ENCODE measurements around the gene SPIRE2.

Gene SPIRE2

DNA sequence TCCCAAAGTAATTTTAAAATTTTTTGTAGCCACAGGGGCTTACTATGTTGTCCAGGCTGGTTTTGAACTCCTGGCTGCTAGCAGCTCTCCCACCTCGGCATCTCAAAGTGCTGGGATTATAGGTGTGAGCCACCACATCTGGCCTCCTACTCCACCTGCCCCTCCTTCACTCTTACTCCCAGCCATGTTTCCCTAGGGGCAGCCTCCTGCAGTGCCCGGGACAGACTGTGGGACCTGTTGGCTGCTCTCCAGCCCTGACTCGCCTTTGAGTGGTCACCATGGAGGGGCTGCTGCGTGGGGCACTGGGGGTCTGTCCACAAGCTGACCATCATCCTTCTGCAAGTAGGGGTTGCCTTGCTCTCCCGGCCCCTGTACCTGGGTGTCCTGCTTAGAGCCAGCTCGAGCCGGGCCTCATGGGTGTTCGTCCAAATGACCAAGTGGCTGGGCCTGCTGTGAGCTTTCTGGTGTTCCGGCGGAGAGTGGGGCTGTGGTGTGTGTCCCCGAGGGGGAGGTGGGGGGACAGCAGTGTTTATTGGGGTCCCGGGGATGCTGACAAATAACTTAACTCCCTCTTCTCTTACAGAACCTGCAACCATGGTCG, 16.6 kb downstream of the SPIRE2 start:
- no peak overlapping the region for H2AFZ ChIP-seq (ENCODE audit: low read depth, low read length)
- H3K4me2 ChIP-seq (ENCODE audit: low read length) = peak overlapping the region; percentile 25
- H4K20me1 ChIP-seq (ENCODE audit: insufficient read depth, low read length) = no peaks in the 10 kb centered on the region
- TF ChIP-seq EZH2phosphoT487 (IDR thresholded peaks at IDR 0.05; ENCODE audit: low read depth) = no peak
- TF ChIP-seq, protein P1, sequence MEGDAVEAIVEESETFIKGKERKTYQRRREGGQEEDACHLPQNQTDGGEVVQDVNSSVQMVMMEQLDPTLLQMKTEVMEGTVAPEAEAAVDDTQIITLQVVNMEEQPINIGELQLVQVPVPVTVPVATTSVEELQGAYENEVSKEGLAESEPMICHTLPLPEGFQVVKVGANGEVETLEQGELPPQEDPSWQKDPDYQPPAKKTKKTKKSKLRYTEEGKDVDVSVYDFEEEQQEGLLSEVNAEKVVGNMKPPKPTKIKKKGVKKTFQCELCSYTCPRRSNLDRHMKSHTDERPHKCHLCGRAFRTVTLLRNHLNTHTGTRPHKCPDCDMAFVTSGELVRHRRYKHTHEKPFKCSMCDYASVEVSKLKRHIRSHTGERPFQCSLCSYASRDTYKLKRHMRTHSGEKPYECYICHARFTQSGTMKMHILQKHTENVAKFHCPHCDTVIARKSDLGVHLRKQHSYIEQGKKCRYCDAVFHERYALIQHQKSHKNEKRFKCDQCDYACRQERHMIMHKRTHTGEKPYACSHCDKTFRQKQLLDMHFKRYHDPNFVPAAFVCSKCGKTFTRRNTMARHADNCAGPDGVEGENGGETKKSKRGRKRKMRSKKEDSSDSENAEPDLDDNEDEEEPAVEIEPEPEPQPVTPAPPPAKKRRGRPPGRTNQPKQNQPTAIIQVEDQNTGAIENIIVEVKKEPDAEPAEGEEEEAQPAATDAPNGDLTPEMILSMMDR (IDR thresholded peaks at IDR 0.05; ENCODE audit: low read depth, low read length) = no peak
- no peaks in the 10 kb centered on the region for H3K9me3 ChIP-seq (ENCODE audit: insufficient read depth, low read length)
- H3K27me3 ChIP-seq (ENCODE audit: low read depth, low read length) = peaks cover 23% of the 10 kb centered on the region
- H3K27ac ChIP-seq (ENCODE audit: low read length) = no peak overlapping the region
- H3K4me1 ChIP-seq (ENCODE audit: low read length) = peaks cover 7% of the 10 kb centered on the region; the same call in 1 of the 2 replicates
- H3K79me2 ChIP-seq (ENCODE audit: low read length) = no peaks in the 10 kb centered on the region
- H3K36me3 ChIP-seq (replicated peaks; ENCODE audit: low read depth, low read length) = no peaks in the 10 kb centered on the region
- no peak overlapping the region for H3K4me3 ChIP-seq (ENCODE audit: low read length)
- no peak overlapping the region for H3K9ac ChIP-seq (ENCODE audit: low read length)

- Histone ChIP-seq H3K4me3 (ENCODE audit: low read length) (0 out of 2 replicates have a peak overlapping the region, but pooled peaks have one; percentile 21), H4K20me1 (ENCODE audit: insufficient read depth, low read length) (no peaks in the 10 kb centered on the region), H3K4me1 (ENCODE audit: low read length) (peaks cover 5% of the 10 kb centered on the region; the same call in 1 of the 2 replicates), H3K27me3 (ENCODE audit: low read depth, low read length) (peaks cover 23% of the 10 kb centered on the region), H3K27ac (ENCODE audit: low read length) (no peak overlapping the region), H3K9me3 (ENCODE audit: insufficient read depth, low read length) (no peaks in the 10 kb centered on the region), H3K79me2 (ENCODE audit: low read length) (no peaks in the 10 kb centered on the region), H3K4me2 (ENCODE audit: low read length) (peak overlapping the region; percentile 25), H3K9ac (ENCODE audit: low read length) (no peak overlapping the region), H3K36me3 (replicated peaks; ENCODE audit: low read depth, low read length) (no peaks in the 10 kb centered on the region), H2AFZ (ENCODE audit: low read depth, low read length) (no peak overlapping the region)
- TF ChIP-seq, protein P1 (IDR thresholded peaks at IDR 0.05; ENCODE audit: low read depth, low read length) = peak; percentile 15; the same call in 1 of the 2 replicates
- TF ChIP-seq EZH2phosphoT487 (IDR thresholded peaks at IDR 0.05; ENCODE audit: low read depth) = no peak
These were observed 17.1 kb downstream of the SPIRE2 start for GRCh38 chr16:89845417-89845816.

DNA sequence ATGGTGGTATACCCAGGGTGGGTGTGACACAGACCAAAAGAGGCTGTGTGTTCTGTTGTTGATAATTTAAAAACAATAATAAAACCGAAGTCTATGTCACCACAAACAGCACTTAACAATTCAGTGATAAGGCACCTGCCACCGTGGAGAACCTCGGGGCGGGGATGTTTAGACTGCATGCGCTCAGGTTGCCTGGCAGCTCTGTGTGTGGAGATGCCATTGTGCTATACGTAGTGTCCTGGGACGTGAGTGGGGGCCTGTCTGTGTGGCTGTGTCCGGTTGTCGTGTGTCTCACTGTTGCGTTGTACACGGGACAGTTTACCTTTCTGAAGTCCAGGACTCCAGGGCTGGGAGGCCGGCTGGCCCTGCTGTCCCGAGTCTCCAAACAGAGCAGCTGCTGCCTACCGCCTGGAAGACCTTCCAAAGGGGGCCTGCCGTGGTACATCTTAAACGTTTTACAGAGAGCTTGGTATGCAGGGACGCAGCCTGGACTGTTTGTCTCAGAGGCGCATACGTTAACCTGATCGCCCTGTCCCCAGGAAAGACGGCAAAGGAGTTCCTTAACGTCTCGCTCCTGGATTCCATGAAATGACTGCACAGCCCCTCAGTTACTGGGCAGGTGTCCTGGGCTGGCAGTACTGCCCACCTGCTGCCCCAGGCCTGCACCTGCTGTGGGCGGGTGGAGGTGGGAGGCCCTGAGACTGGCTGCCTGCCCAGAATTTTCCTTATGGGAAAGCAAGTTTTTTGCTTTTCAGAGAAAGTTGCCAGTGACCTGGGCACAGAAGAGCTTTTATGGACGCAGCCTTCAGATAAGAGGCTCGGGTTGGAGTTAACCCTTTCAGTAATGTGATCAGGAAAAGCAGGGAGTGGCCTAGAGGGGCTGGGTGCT, 19.0 kb downstream of the SPIRE2 start:
- TF ChIP-seq, protein P1 (IDR thresholded peaks at IDR 0.05; ENCODE audit: low read depth, low read length) = no peak
- TF ChIP-seq EZH2phosphoT487 (IDR thresholded peaks at IDR 0.05; ENCODE audit: low read depth) = no peak
- no peak overlapping the region for H3K27ac ChIP-seq (ENCODE audit: low read length)
- no peaks in the 10 kb centered on the region for H3K79me2 ChIP-seq (ENCODE audit: low read length)
- no peaks in the 10 kb centered on the region for H3K9me3 ChIP-seq (ENCODE audit: insufficient read depth, low read length)
- no peak overlapping the region for H2AFZ ChIP-seq (ENCODE audit: low read depth, low read length)
- peaks cover 5% of the 10 kb centered on the region; the same call in 1 of the 2 replicates for H3K4me1 ChIP-seq (ENCODE audit: low read length)
- peaks cover 19% of the 10 kb centered on the region for H3K27me3 ChIP-seq (ENCODE audit: low read depth, low read length)
- no peak overlapping the region for H3K4me3 ChIP-seq (ENCODE audit: low read length)
- H3K36me3 ChIP-seq (replicated peaks; ENCODE audit: low read depth, low read length) = no peaks in the 10 kb centered on the region
- no peak overlapping the region for H3K4me2 ChIP-seq (ENCODE audit: low read length)
- H3K9ac ChIP-seq (ENCODE audit: low read length) = no peak overlapping the region
- H4K20me1 ChIP-seq (ENCODE audit: insufficient read depth, low read length) = no peaks in the 10 kb centered on the region

DNA sequence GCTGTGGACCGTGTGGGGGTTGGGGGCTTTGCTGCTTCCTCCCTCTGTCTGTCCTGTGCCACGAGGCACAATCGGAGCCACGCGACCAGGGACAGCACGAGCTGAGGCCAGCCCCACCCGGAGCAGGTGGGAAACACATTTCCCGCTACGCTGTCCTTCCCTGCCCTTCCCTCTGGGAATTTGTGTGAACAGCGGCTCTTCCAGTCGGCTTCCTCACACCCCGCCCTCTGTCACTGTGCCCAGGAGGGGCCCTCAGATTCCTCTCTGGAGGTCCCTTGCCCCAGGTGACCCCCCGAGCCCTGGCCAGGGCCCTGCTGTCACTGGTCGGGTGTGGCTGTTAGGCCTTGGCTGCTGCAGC, 19.6 kb downstream of the SPIRE2 start:
- Histone ChIP-seq H4K20me1 (ENCODE audit: insufficient read depth, low read length) (no peaks in the 10 kb centered on the region), H3K27ac (ENCODE audit: low read length) (no peak overlapping the region), H3K9ac (ENCODE audit: low read length) (no peak overlapping the region), H3K27me3 (ENCODE audit: low read depth, low read length) (peaks cover 14% of the 10 kb centered on the region), H3K36me3 (replicated peaks; ENCODE audit: low read depth, low read length) (no peaks in the 10 kb centered on the region), H3K79me2 (ENCODE audit: low read length) (no peaks in the 10 kb centered on the region), H3K4me1 (ENCODE audit: low read length) (peaks cover 5% of the 10 kb centered on the region; the same call in 1 of the 2 replicates), H3K4me2 (ENCODE audit: low read length) (no peak overlapping the region), H3K4me3 (ENCODE audit: low read length) (no peak overlapping the region), H2AFZ (ENCODE audit: low read depth, low read length) (no peak overlapping the region), H3K9me3 (ENCODE audit: insufficient read depth, low read length) (no peaks in the 10 kb centered on the region)
- no peak for TF ChIP-seq EZH2phosphoT487 (IDR thresholded peaks at IDR 0.05; ENCODE audit: low read depth)
- TF ChIP-seq, protein P1 (IDR thresholded peaks at IDR 0.05; ENCODE audit: low read depth, low read length) = no peak

Measured in OCI-LY3 (cell line).